Stimulated activated CD8-positive, alpha-beta memory T cell treated with anti-CD3 and anti-CD28 coated beads, Interleukin-7, amount 100 ng/mL, for 24 hours (primary cell): ENCODE results near the gene CEACAM5.

Source experiments
- DNase-seq: peaks from one replicate; pipeline ENCODE4 v3.0.0-alpha.2; 2020; ENCODE audit warnings: low read depth

The CEACAM5 gene

GRCh38 chr19:41708481-41708880 lies at the start of gene CEACAM5:
TSS of gene CEACAM5 (plus strand) at chr19:41708626. CDS start at chr19:41708732, 106 bp downstream.
- DNase-seq: no peak

DNA sequence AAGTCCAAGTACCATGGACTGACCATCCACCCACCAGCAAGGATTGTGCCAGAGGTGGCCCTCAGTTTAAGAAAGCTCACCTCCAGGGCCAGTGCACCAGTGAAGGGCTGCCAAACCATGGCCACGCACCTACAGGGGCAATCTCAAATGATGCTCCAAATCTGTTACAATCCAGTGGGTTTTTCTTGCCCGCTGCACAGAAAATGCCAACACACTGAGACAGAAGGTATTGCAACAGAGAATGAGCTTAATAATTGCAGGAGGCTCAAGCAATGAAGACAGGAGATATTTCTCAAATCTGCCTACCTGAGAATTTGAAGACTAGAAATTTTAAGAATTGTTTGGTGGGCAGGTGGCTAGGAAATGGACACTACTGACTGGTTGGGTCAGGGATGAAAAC lies 42.4 kb upstream of the CEACAM5 start:
- no peak for DNase-seq

DNA sequence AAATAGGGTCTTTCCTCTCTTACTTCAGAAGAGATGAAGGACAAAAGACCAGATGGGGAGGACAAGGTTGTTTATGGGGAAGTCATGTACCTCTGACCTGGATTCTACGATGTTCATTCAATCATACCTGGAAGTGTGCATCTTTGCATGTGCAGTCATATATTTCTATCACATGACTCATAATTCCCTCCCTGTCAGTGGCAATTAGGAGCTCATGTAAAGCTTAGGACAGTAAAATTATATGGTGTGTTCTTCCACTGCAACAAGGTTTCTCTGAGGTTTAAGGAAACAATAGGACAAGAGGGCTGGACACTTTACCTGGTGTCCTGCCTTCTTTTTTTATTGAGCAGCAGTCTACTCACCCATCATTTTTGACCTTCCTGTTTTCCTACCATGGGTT lies 40.1 kb upstream of the CEACAM5 start:
- no peak for DNase-seq

DNA sequence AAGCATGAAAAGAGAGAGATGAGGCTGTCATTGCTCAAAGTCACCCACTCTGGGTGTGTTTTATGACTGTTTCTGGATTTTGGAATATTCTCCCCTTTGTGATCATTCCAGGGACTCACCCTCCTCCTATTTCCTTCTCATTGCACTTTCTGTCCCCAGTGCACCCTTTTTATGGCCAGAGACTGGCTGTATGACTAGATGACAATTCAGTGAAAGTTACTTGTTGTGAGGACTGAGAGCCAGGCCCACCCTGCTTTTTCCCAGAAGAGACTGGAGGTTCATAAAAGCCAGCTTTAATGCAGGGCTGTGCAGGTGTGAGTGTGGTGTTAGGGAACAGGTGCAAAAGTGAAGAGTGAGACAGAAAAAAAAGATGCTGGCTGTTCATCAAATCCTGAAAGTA lies 37.7 kb upstream of the CEACAM5 start:
- DNase-seq: no peak

DNA sequence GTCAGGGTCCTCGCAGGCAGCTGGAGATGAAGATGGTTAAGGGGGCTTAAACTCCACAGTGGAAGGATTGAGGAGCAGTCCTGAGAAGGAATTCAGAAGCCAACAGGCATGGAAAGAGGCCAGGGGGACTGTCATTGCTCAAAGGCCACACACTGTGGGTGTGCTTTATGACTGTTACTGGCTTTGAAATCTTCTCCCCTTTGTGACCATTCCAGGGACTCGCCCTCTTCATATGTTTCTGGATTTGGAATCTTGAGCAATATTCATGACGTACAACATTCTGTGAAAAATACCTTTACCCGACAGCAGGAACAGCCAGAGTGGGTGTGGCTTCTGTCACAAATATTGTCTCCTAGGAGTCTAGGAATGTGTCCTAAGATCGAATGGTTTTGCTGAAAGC lies 36.9 kb upstream of the CEACAM5 start:
- no peak for DNase-seq

DNA sequence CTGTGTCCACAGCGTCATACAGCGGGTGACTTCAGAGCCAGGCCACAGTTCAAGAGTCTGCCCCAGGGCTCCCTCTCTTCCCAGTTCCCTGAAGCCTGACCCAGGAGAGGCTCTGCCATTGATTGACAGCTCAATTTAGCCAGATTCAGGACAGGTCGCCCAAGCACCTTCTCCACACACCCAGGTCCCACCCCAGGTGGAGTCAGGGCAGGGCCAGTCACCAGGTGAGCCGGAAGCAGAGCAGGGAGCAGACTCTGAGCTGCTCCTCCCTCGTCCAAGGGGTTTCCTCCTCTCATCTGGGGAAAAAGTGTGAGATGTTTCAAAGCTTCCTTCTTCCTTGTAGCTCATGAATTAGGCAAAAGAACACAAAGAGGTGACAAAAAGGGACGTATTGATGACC lies 26.0 kb upstream of the CEACAM5 start:
- DNase-seq: no peak

- no peak for DNase-seq
Observed at GRCh38 chr19:41687419-41687818, 21.0 kb upstream of the CEACAM5 start.

DNA sequence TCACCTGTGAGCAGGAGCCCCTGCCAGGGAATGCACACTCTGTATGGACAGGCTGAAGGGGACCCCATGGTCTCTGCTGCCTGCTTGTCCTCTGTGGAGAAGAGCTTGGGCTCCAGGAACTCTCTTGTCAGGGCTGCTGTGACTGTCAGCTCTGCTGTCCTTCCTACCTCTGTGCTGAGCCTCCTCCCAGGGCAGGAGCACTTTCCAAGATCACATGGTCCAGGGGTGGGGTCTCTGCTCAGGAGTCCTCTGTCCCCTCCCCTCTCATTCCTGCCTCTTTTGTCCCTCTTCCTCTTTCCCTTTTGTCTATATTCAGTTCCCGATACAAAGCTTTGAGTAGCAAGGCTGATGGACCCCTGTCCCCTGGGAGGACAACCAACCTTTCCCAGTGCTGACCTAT lies 20.3 kb upstream of the CEACAM5 start, which contains the start of gene CEACAM7:
Gene CEACAM7 (minus strand): TSS at position 173 of the 400 bp plus-strand sequence. CDS start 105 bp downstream, at position 68.
- DNase-seq: no peak

DNA sequence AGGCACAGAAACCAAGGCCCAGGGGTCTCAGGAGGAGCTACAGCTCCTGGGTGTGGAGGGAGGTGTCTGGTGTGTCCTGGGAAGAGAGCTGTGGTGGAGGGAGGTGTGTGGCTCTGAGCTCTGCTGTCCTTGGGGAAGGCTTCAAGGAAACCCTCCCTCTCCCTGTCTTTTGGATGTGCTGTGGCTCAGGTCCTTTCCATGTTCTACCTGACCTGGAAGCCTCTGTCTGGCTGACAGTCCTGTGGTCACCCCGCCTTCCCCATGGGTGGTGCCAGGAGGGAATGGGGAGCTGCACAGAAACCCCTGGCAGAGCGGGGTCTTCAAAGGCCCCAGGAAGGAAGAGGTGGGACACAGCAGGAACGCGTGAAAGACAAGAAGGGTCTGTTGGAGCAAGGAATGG lies 19.7 kb upstream of the CEACAM5 start:
- no peak for DNase-seq

DNA sequence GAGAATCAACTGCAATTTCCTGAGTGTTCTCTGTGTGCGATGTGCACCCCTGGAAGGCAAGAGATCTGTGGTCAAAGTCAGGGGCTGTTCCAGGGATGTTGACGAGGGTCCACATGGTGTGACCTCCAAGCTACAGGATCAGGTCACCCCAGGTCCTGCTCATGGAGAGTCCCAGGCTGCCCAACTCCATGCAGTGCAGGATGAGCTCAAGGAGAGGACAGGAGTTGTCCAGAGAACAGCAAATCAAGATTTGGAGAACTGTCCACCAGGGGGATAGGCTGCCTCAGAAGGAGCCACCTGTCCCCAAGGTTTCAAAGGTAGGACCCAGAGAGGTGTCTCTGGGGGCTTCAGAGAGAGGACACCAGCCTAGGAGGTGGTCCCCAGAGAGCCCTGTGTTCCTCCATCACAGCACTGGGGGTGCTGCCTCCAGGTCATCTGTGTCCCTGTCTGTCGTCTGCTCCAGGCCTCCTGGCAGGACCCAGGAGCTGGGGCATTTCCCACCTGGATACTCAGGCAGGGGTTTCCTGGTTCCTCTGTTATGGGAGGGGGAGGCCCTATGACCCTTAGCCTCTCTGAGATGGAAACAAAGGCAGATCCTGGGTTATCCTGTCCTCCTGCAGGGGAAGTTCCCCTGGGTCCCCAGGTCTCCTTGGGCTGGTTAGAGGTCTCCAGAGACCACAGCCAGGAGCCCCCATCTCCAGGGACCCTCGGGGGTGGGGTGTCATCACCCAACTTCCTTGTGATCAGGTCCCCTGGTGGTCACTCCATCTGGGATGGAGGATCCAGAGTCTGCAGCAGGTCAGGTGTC lies 18.2 kb upstream of the CEACAM5 start:
- no peak for DNase-seq

- DNase-seq: no peak
Observed at GRCh38 chr19:41690801-41691065, 17.7 kb upstream of the CEACAM5 start.

GRCh38 chr19:41691268-41691970 lies 17.0 kb upstream of the CEACAM5 start:
- DNase-seq: no peak

DNA sequence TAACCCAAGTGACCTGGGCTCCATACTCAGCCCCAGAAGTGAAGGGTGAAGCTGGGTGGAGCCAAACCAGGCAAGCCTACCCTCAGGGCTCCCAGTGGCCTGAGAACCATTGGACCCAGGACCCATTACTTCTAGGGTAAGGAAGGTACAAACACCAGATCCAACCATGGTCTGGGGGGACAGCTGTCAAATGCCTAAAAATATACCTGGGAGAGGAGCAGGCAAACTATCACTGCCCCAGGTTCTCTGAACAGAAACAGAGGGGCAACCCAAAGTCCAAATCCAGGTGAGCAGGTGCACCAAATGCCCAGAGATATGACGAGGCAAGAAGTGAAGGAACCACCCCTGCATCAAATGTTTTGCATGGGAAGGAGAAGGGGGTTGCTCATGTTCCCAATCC lies 14.2 kb upstream of the CEACAM5 start:
- DNase-seq: no peak

DNA sequence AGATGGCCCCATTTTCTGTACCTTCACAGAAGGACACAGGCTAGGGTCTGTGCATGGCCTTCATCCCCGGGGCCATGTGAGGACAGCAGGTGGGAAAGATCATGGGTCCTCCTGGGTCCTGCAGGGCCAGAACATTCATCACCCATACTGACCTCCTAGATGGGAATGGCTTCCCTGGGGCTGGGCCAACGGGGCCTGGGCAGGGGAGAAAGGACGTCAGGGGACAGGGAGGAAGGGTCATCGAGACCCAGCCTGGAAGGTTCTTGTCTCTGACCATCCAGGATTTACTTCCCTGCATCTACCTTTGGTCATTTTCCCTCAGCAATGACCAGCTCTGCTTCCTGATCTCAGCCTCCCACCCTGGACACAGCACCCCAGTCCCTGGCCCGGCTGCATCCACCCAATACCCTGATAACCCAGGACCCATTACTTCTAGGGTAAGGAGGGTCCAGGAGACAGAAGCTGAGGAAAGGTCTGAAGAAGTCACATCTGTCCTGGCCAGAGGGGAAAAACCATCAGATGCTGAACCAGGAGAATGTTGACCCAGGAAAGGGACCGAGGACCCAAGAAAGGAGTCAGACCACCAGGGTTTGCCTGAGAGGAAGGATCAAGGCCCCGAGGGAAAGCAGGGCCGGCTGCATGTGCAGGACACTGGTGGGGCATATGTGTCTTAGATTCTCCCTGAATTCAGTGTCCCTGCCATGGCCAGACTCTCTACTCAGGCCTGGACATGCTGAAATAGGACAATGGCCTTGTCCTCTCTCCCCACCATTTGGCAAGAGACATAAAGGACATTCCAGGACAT lies 13.4 kb upstream of the CEACAM5 start:
- no peak for DNase-seq

DNA sequence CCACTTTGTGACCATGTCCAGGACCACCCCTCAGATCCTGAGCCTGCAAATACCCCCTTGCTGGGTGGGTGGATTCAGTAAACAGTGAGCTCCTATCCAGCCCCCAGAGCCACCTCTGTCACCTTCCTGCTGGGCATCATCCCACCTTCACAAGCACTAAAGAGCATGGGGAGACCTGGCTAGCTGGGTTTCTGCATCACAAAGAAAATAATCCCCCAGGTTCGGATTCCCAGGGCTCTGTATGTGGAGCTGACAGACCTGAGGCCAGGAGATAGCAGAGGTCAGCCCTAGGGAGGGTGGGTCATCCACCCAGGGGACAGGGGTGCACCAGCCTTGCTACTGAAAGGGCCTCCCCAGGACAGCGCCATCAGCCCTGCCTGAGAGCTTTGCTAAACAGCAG lies 12.7 kb upstream of the CEACAM5 start:
- DNase-seq: no peak

DNA sequence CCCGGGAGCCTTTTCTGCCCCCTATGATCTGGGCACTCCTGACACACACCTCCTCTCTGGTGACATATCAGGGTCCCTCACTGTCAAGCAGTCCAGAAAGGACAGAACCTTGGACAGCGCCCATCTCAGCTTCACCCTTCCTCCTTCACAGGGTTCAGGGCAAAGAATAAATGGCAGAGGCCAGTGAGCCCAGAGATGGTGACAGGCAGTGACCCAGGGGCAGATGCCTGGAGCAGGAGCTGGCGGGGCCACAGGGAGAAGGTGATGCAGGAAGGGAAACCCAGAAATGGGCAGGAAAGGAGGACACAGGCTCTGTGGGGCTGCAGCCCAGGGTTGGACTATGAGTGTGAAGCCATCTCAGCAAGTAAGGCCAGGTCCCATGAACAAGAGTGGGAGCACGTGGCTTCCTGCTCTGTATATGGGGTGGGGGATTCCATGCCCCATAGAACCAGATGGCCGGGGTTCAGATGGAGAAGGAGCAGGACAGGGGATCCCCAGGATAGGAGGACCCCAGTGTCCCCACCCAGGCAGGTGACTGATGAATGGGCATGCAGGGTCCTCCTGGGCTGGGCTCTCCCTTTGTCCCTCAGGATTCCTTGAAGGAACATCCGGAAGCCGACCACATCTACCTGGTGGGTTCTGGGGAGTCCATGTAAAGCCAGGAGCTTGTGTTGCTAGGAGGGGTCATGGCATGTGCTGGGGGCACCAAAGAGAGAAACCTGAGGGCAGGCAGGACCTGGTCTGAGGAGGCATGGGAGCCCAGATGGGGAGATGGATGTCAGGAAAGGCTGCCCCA lies 11.8 kb upstream of the CEACAM5 start:
- no peak for DNase-seq

GRCh38 chr19:41697198-41697855 lies 11.1 kb upstream of the CEACAM5 start:
- DNase-seq: no peak

- DNase-seq: no peak
Observed at GRCh38 chr19:41698746-41699230, 9.6 kb upstream of the CEACAM5 start.

- no peak for DNase-seq
Observed at GRCh38 chr19:41699231-41699967, 9.0 kb upstream of the CEACAM5 start.

DNA sequence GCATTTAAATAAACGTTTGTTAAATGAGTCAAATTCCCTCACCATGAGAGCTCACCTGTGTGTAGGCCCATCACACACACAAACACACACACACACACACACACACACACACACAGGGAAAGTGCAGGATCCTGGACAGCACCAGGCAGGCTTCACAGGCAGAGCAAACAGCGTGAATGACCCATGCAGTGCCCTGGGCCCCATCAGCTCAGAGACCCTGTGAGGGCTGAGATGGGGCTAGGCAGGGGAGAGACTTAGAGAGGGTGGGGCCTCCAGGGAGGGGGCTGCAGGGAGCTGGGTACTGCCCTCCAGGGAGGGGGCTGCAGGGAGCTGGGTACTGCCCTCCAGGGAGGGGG lies 8.5 kb upstream of the CEACAM5 start:
- DNase-seq: no peak
